ENCODE measurements around the gene FHL2.
"Not testable (repeated sequence)": the region's sequence is repeated elsewhere in the genome, so short reads cannot be mapped to it uniquely, and the experiment has no call there.

Gene FHL2

GRCh38 chr2:105329197-105329554 lies 69.7 kb downstream of the FHL2 start:
- H3K9ac ChIP-seq (ENCODE audit: insufficient read length), result peak overlapping the region; percentile 80
- H3K27ac ChIP-seq, result no peak overlapping the region
- TF ChIP-seq POLR2AphosphoS5 (IDR thresholded peaks at IDR 0.05; ENCODE audit: borderline replicate concordance, low read depth, low read length), result no peak
- no peak for TF ChIP-seq EZH2 (IDR thresholded peaks at IDR 0.05)
- no peak for TF ChIP-seq FOXP2 (optimal IDR thresholded peaks at IDR 0.05; ENCODE audit: control extremely low read depth, extremely low read length, insufficient read depth)
- DNase-seq (ENCODE audit: low read depth, low spot score), result no peak
- H3K9me3 ChIP-seq (ENCODE audit: low read depth, low read length), result no peaks in the 10 kb centered on the region
- H3K4me3 ChIP-seq, result peak overlapping the region; percentile 87
- peaks cover 6% of the 10 kb centered on the region for H3K36me3 ChIP-seq (ENCODE audit: insufficient read depth, low read length)

- no peaks in the 10 kb centered on the region for H3K9me3 ChIP-seq (ENCODE audit: low read depth, low read length)
- peak overlapping the region; percentile 80 for H3K9ac ChIP-seq (ENCODE audit: insufficient read length)
- no peak for DNase-seq (ENCODE audit: low read depth, low spot score)
- no peak overlapping the region for H3K27ac ChIP-seq
- H3K4me3 ChIP-seq, result peak overlapping the region; percentile 87
- TF ChIP-seq POLR2AphosphoS5 (IDR thresholded peaks at IDR 0.05; ENCODE audit: borderline replicate concordance, low read depth, low read length), result no peak
- H3K36me3 ChIP-seq (ENCODE audit: insufficient read depth, low read length), result 0 out of 2 replicates have a peak, but pooled peaks cover 3% of the 10 kb centered on the region
These were observed 70.3 kb downstream of the FHL2 start for GRCh38 chr2:105328281-105329196.

- DNase-seq (ENCODE audit: low read depth, low spot score), result no peak
- Histone ChIP-seq H3K9ac (ENCODE audit: insufficient read length) (no peak overlapping the region), H3K36me3 (ENCODE audit: insufficient read depth, low read length) (0 out of 2 replicates have a peak, but pooled peaks cover 3% of the 10 kb centered on the region), H3K4me3 (no peak overlapping the region), H3K27ac (no peak overlapping the region), H3K9me3 (ENCODE audit: low read depth, low read length) (no peaks in the 10 kb centered on the region)
- TF ChIP-seq POLR2AphosphoS5 (IDR thresholded peaks at IDR 0.05; ENCODE audit: borderline replicate concordance, low read depth, low read length), result no peak
- no peak for TF ChIP-seq FOXP2 (optimal IDR thresholded peaks at IDR 0.05; ENCODE audit: control extremely low read depth, extremely low read length, insufficient read depth)
- no peak for TF ChIP-seq EZH2 (IDR thresholded peaks at IDR 0.05)
These were observed 71.2 kb downstream of the FHL2 start for GRCh38 chr2:105327690-105328089.

GRCh38 chr2:105327271-105327670 lies 71.6 kb downstream of the FHL2 start:
- not testable (repeated sequence) for DNase-seq (ENCODE audit: low read depth, low spot score); H3K36me3 ChIP-seq (ENCODE audit: insufficient read depth, low read length); H3K4me3 ChIP-seq; H3K9ac ChIP-seq (ENCODE audit: insufficient read length); H3K9me3 ChIP-seq (ENCODE audit: low read depth, low read length); H3K27ac ChIP-seq

GRCh38 chr2:105325389-105325963 lies 73.4 kb downstream of the FHL2 start:
- H3K27ac ChIP-seq, result no peak overlapping the region

GRCh38 chr2:105324732-105325131 lies 74.1 kb downstream of the FHL2 start:
- H3K9ac ChIP-seq (ENCODE audit: insufficient read length), result no peak overlapping the region
- H3K36me3 ChIP-seq (ENCODE audit: insufficient read depth, low read length), result 0 out of 2 replicates have a peak, but pooled peaks cover 3% of the 10 kb centered on the region
- TF ChIP-seq EZH2 (IDR thresholded peaks at IDR 0.05), result no peak
- no peak for TF ChIP-seq FOXP2 (optimal IDR thresholded peaks at IDR 0.05; ENCODE audit: control extremely low read depth, extremely low read length, insufficient read depth)
- TF ChIP-seq POLR2AphosphoS5 (IDR thresholded peaks at IDR 0.05; ENCODE audit: borderline replicate concordance, low read depth, low read length), result no peak
- no peak overlapping the region for H3K4me3 ChIP-seq
- H3K27ac ChIP-seq, result no peak overlapping the region
- H3K9me3 ChIP-seq (ENCODE audit: low read depth, low read length), result no peaks in the 10 kb centered on the region
- no peak for DNase-seq (ENCODE audit: low read depth, low spot score)

More at GRCh38 chr2:105325389-105325963, 73.4 kb downstream of the FHL2 start:
- Histone ChIP-seq H3K36me3 (ENCODE audit: insufficient read depth, low read length) (0 out of 2 replicates have a peak, but pooled peaks cover 3% of the 10 kb centered on the region), H3K9me3 (ENCODE audit: low read depth, low read length) (no peaks in the 10 kb centered on the region), H3K4me3 (no peak overlapping the region), H3K9ac (ENCODE audit: insufficient read length) (no peak overlapping the region)
- no peak for TF ChIP-seq FOXP2 (optimal IDR thresholded peaks at IDR 0.05; ENCODE audit: control extremely low read depth, extremely low read length, insufficient read depth)
- no peak for TF ChIP-seq POLR2AphosphoS5 (IDR thresholded peaks at IDR 0.05; ENCODE audit: borderline replicate concordance, low read depth, low read length)
- no peak for TF ChIP-seq EZH2 (IDR thresholded peaks at IDR 0.05)
- DNase-seq (ENCODE audit: low read depth, low spot score), result no peak

GRCh38 chr2:105324101-105324500 lies 74.8 kb downstream of the FHL2 start:
- TF ChIP-seq EZH2 (IDR thresholded peaks at IDR 0.05), result no peak
- TF ChIP-seq FOXP2 (optimal IDR thresholded peaks at IDR 0.05; ENCODE audit: control extremely low read depth, extremely low read length, insufficient read depth), result no peak
- no peak for TF ChIP-seq POLR2AphosphoS5 (IDR thresholded peaks at IDR 0.05; ENCODE audit: borderline replicate concordance, low read depth, low read length)
- H3K27ac ChIP-seq, result no peak overlapping the region
- no peak overlapping the region for H3K4me3 ChIP-seq
- no peaks in the 10 kb centered on the region for H3K9me3 ChIP-seq (ENCODE audit: low read depth, low read length)
- DNase-seq (ENCODE audit: low read depth, low spot score), result no peak
- H3K36me3 ChIP-seq (ENCODE audit: insufficient read depth, low read length), result 0 out of 2 replicates have a peak, but pooled peaks cover 3% of the 10 kb centered on the region
- no peak overlapping the region for H3K9ac ChIP-seq (ENCODE audit: insufficient read length)

- no peak overlapping the region for H3K9ac ChIP-seq (ENCODE audit: insufficient read length)
- no peak overlapping the region for H3K4me3 ChIP-seq
- DNase-seq (ENCODE audit: low read depth, low spot score), result no peak
- no peak for TF ChIP-seq FOXP2 (optimal IDR thresholded peaks at IDR 0.05; ENCODE audit: control extremely low read depth, extremely low read length, insufficient read depth)
- no peak for TF ChIP-seq POLR2AphosphoS5 (IDR thresholded peaks at IDR 0.05; ENCODE audit: borderline replicate concordance, low read depth, low read length)
- TF ChIP-seq EZH2 (IDR thresholded peaks at IDR 0.05), result no peak
- no peaks in the 10 kb centered on the region for H3K9me3 ChIP-seq (ENCODE audit: low read depth, low read length)
- 0 out of 2 replicates have a peak, but pooled peaks cover 3% of the 10 kb centered on the region for H3K36me3 ChIP-seq (ENCODE audit: insufficient read depth, low read length)
- H3K27ac ChIP-seq, result no peak overlapping the region
These were observed 75.7 kb downstream of the FHL2 start for GRCh38 chr2:105323111-105323510.
